Heart right ventricle (tissue), 16 donors: Measurements from ENCODE around the gene CCT8L2. TPM values are rescaled to one million over a fixed set of nuclear protein-coding genes. Genes with fewer than 3 reads are reported as not detected.
"Not testable (repeated sequence)": the region's sequence is repeated elsewhere in the genome, so short reads cannot be mapped to it uniquely, and the experiment has no call there.

Experiments
- ATAC-seq, 8 donors: fragments of 200-7000 bp; cut with Tn5 transposase; one replicate each; pipeline ENCODE4 v1.9.1; 2020; ENCODE audit warnings: mild to moderate bottlenecking in 8 of 8, moderate library complexity in 8 of 8, moderate number of reproducible peaks in 1 of 8
- DNase-seq, 2 donors: peaks; one replicate each; pipeline ENCODE4 v3.0.0-alpha.2; 2020
- H3K27ac ChIP-seq, 10 donors: fragments of 200-600 bp; sonication (generic) in 2 of 10; one replicate each; pipeline versions ENCODE4 v1.5.0 to v1.8.0; 2020 to 2022; ENCODE audit warnings: mild to moderate bottlenecking in 3 of 10
- H3K27me3 ChIP-seq, 7 donors: fragments of 200-600 bp; one replicate each; pipeline ENCODE4 v1.8.0; 2021 to 2022; ENCODE audit warnings: mild to moderate bottlenecking in 2 of 7
- H3K36me3 ChIP-seq, 9 donors: fragments of 200-600 bp; sonication (generic) in 1 of 9; one replicate each; pipeline versions ENCODE4 v1.5.0 to v1.8.0; 2020 to 2022; ENCODE audit warnings: mild to moderate bottlenecking in 2 of 9
- H3K4me1 ChIP-seq, 9 donors: fragments of 200-600 bp; sonication (generic) in 1 of 9; one replicate each; pipeline versions ENCODE4 v1.5.0 to v1.8.0; 2020 to 2022; ENCODE audit warnings: mild to moderate bottlenecking in 4 of 9
- H3K4me3 ChIP-seq, 10 donors: fragments of 200-600 bp; sonication (generic) in 2 of 10; one replicate each; pipeline versions ENCODE4 v1.5.0 to v1.8.0; 2020 to 2022; ENCODE audit warnings: mild to moderate bottlenecking in 7 of 10, moderate library complexity in 2 of 10
- H3K9me3 ChIP-seq, 11 donors: fragments of 200-600 bp in 10 of 11; sonication (generic) in 2 of 11; one replicate each; pipeline versions ENCODE4 v1.5.0 to v1.8.0; 2013 to 2022; ENCODE audit warnings: mild to moderate bottlenecking in 2 of 11, control low read depth in 1 of 11, moderate library complexity in 1 of 11
- WGBS, 2 donors: extraction: QIAGEN DNeasy Blood & Tissue Kit; methylation state at CpG; one replicate each; pipeline ENCODE4 v1.1.7; 2013; ENCODE audit warnings: inconsistent platforms in 1 of 2; 5-methylcytosine and 5-hydroxymethylcytosine counted together
- intact Hi-C, 10 donors: fragments of 100-400 bp; cut with DNase I; formaldehyde crosslinking; loops; one replicate each; pipeline versions ENCODE4 v1.11.1 to v1.14.2; 2022
- long read RNA-seq, 3 donors: library from polyadenylated mRNA; unstranded; transcript quantifications; one replicate each; pipeline ENCODE4 v2.0.0, GENCODE V29; 2020 to 2021
- polyA plus RNA-seq, 2 donors: library from polyadenylated mRNA; stranded (reverse); fragments of 200-250 nt; gene quantifications; one replicate each; pipeline ENCODE4 v1.2.3, GENCODE V29; 2013
- total RNA-seq, 10 donors: library from RNA; stranded (reverse); fragmentation: NEBNext Ultra II Directional in 3 of 10; extraction: Animal tissue kit (Norgen Biotek cat#: 25700) in 3 of 10; gene quantifications; one replicate each; pipeline versions ENCODE4 v1.2.1 to v1.2.4, GENCODE V29; 2021 to 2023
- donor health status: Arrhythmogenic right ventricular cardiomyopathy.
- donor health status: ischemic (EF 13 %, LVEDD 7.1; RV severe dilation, severe dysfunction).
- donor health status: healthy with polysubstance abuse.
- donor health status: DM: no; HTN: yes; CAD: no.
- donor health status: DM: no; HTN: no; CAD: no.
- donor health status: ischemic (EF 25% LVEDD 6.9; RV normal size, moderate dysfunction).
- donor health status: ischemic (EF 25% LVEDD 5.7; RV mildly dilated, moderate dysfunction).
- donor health status: healthy.
- donor health status: DM: yes; HTN: yes; CAD: no.
- donor health status: Ischemic cardiomyopathy.
- donor health status: ischemic (EF 35%, LVEDD 5.7; RV mildly dilated, moderate dysfunction).
- donor health status: nonischemic (EF 11% LVEDD 7.7; RV severe dilation, severe dysfunction).
- donor health status: DM: yes; HTN: yes; CAD: no.
- donor health status: PGD.
- donor health status: ischemic (EF 29% LVEDD 5.4; RV normal size, mild dysfunction).
- donor health status: nonischemic (EF 23%, LVEDD 6.1; RV moderate dilation, normal function).

CCT8L2 gene
- total RNA-seq, result not detected
- polyA plus RNA-seq, result not detected
- long read RNA-seq, donor 1, result 0 reads
- long read RNA-seq, donor 2, result 0 reads
- long read RNA-seq, donor 3, result 0 reads

GRCh38 chr22:16592710-16593109 is at the start of gene CCT8L2:
Gene CCT8L2, minus strand, starts transcription at chr22:16592810. Its CDS starts 260 bp downstream, at chr22:16592550.
- ATAC-seq, H3K9me3 ChIP-seq, H3K36me3 ChIP-seq, H3K4me3 ChIP-seq, DNase-seq, intact Hi-C loops, H3K4me1 ChIP-seq, H3K27ac ChIP-seq: not testable (repeated sequence)
- peaks cover 0 to 29% (median 7%) of the 10 kb centered on the region in 7 donors for H3K27me3 ChIP-seq
- 58 to 75% methylated on average over 1 of the region's 1 CpG for WGBS, 2 donors

DNA sequence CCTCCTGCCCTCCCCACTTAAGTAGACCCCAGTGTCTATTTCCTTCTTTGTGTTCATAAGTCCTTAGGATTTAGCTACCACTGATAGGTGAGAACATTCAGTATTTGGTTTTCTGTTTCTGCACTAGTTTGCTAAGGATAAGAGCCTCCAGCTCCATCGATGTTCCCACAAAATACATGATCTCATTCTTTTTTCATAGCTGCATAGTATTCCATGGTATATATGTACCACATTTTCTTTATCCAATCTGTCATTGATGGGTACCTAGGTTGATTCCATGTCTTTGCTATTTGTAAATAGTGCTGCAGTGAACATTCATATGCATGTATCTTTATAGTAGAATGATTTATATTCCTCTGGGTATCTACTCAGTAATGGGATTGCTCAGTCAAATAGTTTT is 42.8 kb upstream of the CCT8L2 start:
- WGBS, 2 donors, result 60 to 72% methylated on average over 1 of the region's 1 CpG
- ATAC-seq, intact Hi-C loops, H3K36me3 ChIP-seq, H3K9me3 ChIP-seq, H3K27ac ChIP-seq, H3K27me3 ChIP-seq, H3K4me1 ChIP-seq, DNase-seq, H3K4me3 ChIP-seq: not testable (repeated sequence)

GRCh38 chr22:16634092-16634491 is 41.5 kb upstream of the CCT8L2 start:
- H3K27ac ChIP-seq, H3K9me3 ChIP-seq, H3K36me3 ChIP-seq, ATAC-seq, H3K27me3 ChIP-seq, H3K4me1 ChIP-seq, DNase-seq, intact Hi-C loops, H3K4me3 ChIP-seq: not testable (repeated sequence)

- H3K4me3 ChIP-seq, ATAC-seq, H3K27ac ChIP-seq, H3K36me3 ChIP-seq, H3K4me1 ChIP-seq, H3K9me3 ChIP-seq, H3K27me3 ChIP-seq, intact Hi-C loops, DNase-seq: not testable (repeated sequence)
- 90 to 91% methylated on average over 1 of the region's 1 CpG for WGBS, 2 donors
Observed at GRCh38 chr22:16628476-16628875, 35.9 kb upstream of the CCT8L2 start.

- H3K27me3 ChIP-seq, intact Hi-C loops, DNase-seq, ATAC-seq, H3K27ac ChIP-seq, H3K4me1 ChIP-seq, H3K9me3 ChIP-seq, H3K4me3 ChIP-seq, H3K36me3 ChIP-seq: not testable (repeated sequence)
- 37 to 53% methylated on average over 2 of the region's 2 CpGs for WGBS, 2 donors
Observed at GRCh38 chr22:16625018-16625417, 32.4 kb upstream of the CCT8L2 start.

- H3K27ac ChIP-seq, H3K36me3 ChIP-seq, H3K9me3 ChIP-seq, H3K4me1 ChIP-seq, H3K4me3 ChIP-seq, ATAC-seq, H3K27me3 ChIP-seq, intact Hi-C loops, DNase-seq: not testable (repeated sequence)
Observed at GRCh38 chr22:16623595-16623994, 31.0 kb upstream of the CCT8L2 start.

- not testable (repeated sequence) for H3K27me3 ChIP-seq, H3K4me3 ChIP-seq
- whole genome bisulfite sequencing, 2 donors, result 38 to 55% methylated on average over 3 of the region's 3 CpGs
Observed at GRCh38 chr22:16617516-16617915, 24.9 kb upstream of the CCT8L2 start.

DNA sequence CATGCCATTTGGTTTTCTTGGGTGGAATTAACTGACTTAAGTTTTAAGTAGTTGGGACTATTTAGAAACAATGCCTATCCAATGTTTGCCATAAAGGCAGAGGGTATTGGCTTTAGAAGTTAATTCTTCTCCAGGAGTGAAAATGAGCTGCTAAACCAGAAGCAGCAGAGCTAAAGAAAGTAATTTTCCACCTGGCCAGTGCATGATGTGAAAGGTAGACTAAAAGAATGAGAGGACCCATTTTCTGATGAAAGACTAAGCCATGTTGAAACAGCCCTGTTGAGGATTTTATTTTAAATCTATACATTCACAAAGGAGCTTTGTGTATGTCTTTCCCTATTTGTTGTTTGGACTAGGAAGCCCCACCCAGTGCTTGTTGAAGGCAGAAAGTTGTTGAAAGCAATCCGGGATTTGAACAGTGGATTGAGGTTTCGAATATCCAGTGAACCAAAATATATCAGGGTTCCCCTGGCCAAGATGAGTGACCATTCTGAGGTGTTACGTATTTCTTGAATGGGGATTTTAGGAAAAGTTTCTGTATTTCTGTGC is 23.9 kb upstream of the CCT8L2 start:
- 78 to 80% methylated on average over 3 of the region's 3 CpGs for WGBS, 2 donors
- H3K36me3 ChIP-seq, intact Hi-C loops, H3K4me3 ChIP-seq, DNase-seq, H3K27ac ChIP-seq, H3K4me1 ChIP-seq, ATAC-seq, H3K27me3 ChIP-seq, H3K9me3 ChIP-seq: not testable (repeated sequence)

More at GRCh38 chr22:16617516-16617915, 24.9 kb upstream of the CCT8L2 start:
- H3K27ac ChIP-seq, H3K9me3 ChIP-seq, ATAC-seq, DNase-seq, intact Hi-C loops, H3K4me1 ChIP-seq, H3K36me3 ChIP-seq: not testable (repeated sequence)

DNA sequence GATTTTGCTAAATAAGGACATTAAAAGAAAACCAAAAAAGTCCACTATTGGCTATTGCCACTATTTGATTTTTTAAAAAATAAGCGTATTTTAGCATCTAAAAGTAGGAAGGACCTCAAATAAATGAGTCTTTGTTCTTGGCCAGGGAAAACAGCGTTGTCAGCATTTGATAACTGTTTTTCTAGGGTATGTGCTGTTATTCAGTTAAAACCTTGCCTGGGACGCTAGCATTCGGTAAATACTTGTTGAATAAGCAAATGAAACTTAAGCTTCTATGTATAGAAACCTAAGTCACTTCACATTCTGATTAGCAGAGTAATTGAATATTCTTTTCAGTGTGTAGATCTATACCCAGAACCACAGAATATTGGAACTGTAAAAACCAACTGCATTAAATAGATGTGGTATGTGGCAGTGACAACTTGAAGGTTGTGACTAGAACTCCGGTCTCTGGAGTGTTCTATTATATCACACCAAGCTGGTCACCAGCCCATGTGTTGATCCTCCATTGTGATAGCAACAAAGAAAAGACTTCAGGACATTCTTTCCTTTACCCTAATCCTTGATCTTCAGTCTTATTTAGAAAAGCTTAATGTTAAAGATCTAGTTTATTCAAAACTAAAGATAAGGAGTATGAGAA is 23.1 kb upstream of the CCT8L2 start:
- H3K4me1 ChIP-seq, H3K36me3 ChIP-seq, H3K4me3 ChIP-seq, DNase-seq, ATAC-seq, H3K27ac ChIP-seq, H3K9me3 ChIP-seq, intact Hi-C loops: not testable (repeated sequence)
- peaks cover 0 to 12% (median 3%) of the 10 kb centered on the region in 7 donors for H3K27me3 ChIP-seq
- WGBS, 2 donors, result 76% methylated on average over 5 of the region's 5 CpGs
